ENCODE results near the gene NFKBIE. TPM values are rescaled to one million over a fixed set of nuclear protein-coding genes. Genes with fewer than 3 reads are reported as not detected.

The NFKBIE gene
- total and polyA plus RNA-seq, 12 donors = 1.5 to 8.7 (median 3.6) TPM

DNA sequence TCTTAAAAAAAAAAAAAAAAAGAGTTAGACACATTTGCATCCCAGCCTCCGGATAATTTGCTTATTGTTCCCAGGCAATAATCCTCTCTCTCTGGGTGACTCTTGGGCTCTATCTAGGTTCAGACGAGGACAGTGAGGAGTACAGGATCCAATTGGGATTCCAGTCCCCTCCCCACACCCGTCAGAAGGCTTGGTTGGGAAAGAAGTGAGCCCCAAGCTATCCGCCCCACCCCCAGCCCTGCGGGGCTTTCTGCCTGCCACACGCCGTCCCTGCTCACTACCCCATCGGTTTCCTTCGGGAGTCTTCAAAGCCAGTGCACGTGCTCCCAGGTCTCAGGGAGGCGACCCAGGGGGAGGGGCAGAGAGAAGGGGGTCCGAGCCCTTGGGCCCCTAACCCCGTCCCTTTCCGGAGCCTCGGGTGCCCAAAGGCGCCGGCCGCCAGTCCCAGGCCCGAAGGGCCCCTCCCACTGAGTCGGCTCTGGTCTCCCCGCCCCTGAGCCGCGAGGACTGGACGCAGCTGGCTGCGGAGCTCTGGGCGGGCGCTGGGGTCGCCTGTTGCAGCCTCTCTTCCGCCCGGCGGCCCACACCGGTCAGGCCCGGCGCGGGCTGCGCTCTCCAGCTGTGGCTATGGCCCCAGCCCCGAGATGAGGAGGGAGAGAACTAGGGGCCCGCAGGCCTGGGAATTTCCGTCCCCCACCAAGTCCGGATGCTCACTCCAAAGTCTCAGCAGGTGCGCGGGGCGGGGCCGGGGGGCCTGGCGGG, 46.1 kb downstream of the NFKBIE start:
- H3K36me3 ChIP-seq = no peaks in the 10 kb centered on the region
- intact Hi-C loops (cut with DNase I) = loop anchor here in 3 of 10 donors (5.0 kb wide), 1 partner anchor 47 kb away; no protein-coding TSS in a partner anchor

DNA sequence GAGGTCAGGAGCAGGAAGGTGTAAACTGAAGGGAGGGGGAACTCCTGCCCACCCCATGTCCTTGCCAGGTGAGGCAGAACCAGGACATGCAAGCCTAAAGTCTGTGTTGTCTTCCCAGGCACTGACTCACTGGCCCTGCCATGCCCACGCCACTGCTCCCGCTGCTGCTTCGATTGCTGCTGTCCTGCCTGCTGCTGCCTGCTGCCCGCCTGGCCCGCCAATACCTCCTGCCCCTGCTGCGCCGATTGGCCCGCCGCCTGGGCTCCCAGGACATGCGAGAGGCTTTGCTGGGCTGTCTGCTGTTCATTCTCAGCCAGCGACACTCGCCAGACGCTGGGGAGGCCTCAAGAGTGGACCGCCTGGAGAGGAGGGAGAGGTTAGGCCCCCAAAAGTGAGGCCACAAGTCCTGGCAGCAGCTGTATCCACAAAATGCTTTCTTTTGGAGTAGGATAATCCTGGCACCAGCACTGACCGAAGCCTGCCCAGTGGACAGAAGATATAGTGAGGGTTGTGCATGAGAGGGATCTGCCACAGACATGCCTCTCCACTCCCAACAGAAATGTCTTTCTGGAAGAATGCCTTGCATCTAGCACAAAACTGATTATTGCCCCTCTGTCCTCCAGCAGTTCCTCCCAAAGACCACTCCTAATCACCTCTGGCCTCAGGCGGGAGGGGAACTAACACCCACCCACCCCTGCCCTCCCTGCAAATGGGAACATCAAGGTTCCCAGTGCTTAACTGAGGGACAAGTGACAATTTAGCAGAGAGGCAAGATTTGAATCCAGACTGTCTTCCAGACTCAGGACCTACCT, 47.8 kb downstream of the NFKBIE start:
- DNase-seq (peak; percentile 58 to 79), ATAC-seq (peak in 4 of 8 donors; percentile 5 to 19 (median 8))
- Histone ChIP-seq H3K4me3 (peak overlapping the region in 3 of 10 donors; percentile 4 to 24 (median 7)), H3K4me1 (peaks cover 21 to 68% (median 59%) of the 10 kb centered on the region in 9 donors), H3K36me3 (no peaks in the 10 kb centered on the region), H3K27ac (peak overlapping the region; percentile 30 to 98 (median 93)), H3K27me3 (no peaks in the 10 kb centered on the region), H3K9me3 (no peaks in the 10 kb centered on the region)
- WGBS, 2 donors = 42 to 52% methylated on average over 16 of the region's 16 CpGs
- TF ChIP-seq CTCF (IDR thresholded peaks at IDR 0.05) = no peak
- intact Hi-C loops (cut with DNase I) = loop anchor here in 3 of 10 donors (5.0 kb wide), 1 partner anchor 45 kb away; no protein-coding TSS in a partner anchor

More for the DNA sequence above, 46.1 kb downstream of the NFKBIE start:
- no peaks in the 10 kb centered on the region for H3K9me3 ChIP-seq
- 1% methylated on average over 45 of the region's 45 CpGs for WGBS, 2 donors
- no peaks in the 10 kb centered on the region for H3K27me3 ChIP-seq
- no peak for TF ChIP-seq CTCF (IDR thresholded peaks at IDR 0.05)
- peaks cover 23 to 81% (median 71%) of the 10 kb centered on the region in 9 donors for H3K4me1 ChIP-seq
- peak overlapping the region; percentile 68 to 98 (median 93) for H3K27ac ChIP-seq
- ATAC-seq = peak; percentile 67 to 85 (median 75)
- DNase-seq = peak; percentile 88 to 89
- H3K4me3 ChIP-seq = peak overlapping the region; percentile 38 to 70 (median 57)

GRCh38 chr6:44216677-44217331, 48.5 kb downstream of the NFKBIE start, which contains the start of gene MYMX:
MYMX (plus strand) TSS chr6:44216926; CDS start chr6:44217472, 546 bp downstream.
- ATAC-seq = no peak
- H3K27me3 ChIP-seq = no peaks in the 10 kb centered on the region
- 28 to 37% methylated on average over 7 of the region's 7 CpGs for WGBS, 2 donors
- peak; percentile 34 to 47 for DNase-seq
- no peaks in the 10 kb centered on the region for H3K36me3 ChIP-seq
- H3K4me3 ChIP-seq = peak within 1 kb of the TSS in 5 of 10 donors; percentile 4 to 24 (median 15)
- H3K9me3 ChIP-seq = no peaks in the 10 kb centered on the region
- intact Hi-C loops (cut with DNase I) = loop anchor here in 3 of 10 donors (5.0 kb wide), 1 partner anchor 45 kb away; no protein-coding TSS in a partner anchor
- H3K27ac ChIP-seq = peak within 1 kb of the TSS; percentile 30 to 98 (median 93)
- TF ChIP-seq CTCF (IDR thresholded peaks at IDR 0.05) = no peak
- peaks cover 16 to 61% (median 52%) of the 10 kb centered on the region in 9 donors for H3K4me1 ChIP-seq

- 93 to 97% methylated on average over 6 of the region's 6 CpGs for WGBS, 2 donors
- intact Hi-C loops (cut with DNase I) = no loop called here
- Histone ChIP-seq H3K27me3 (no peaks in the 10 kb centered on the region), H3K36me3 (no peaks in the 10 kb centered on the region), H3K27ac (no peak overlapping the region), H3K9me3 (no peaks in the 10 kb centered on the region), H3K4me3 (no peak overlapping the region), H3K4me1 (peaks cover 4 to 36% (median 30%) of the 10 kb centered on the region in 9 donors)
- no peak for DNase-seq
- no peak for TF ChIP-seq CTCF (IDR thresholded peaks at IDR 0.05)
- ATAC-seq = no peak
Measured at GRCh38 chr6:44214307-44214706, 51.0 kb downstream of the NFKBIE start.

Measured in heart right ventricle (tissue), 16 donors.